HepG2 (cell line): Measurements from ENCODE around the gene APC2. TPM values are rescaled to one million over a fixed set of nuclear protein-coding genes. Genes with fewer than 3 reads are reported as not detected.

Experiments used
- ATF4 ChIP-seq, 2 experiments: fragments of 450-650 bp in 1 of 2; sonication (generic) in 1 of 2; formaldehyde crosslinking; IDR thresholded peaks; 2 replicates each; pipeline versions ENCODE4 v1.5.0 to v1.8.0; 2020 to 2022; ENCODE audit warnings: mild to moderate bottlenecking in 1 of 2, missing genetic modification reagents in 1 of 2
- GATAD1 ChIP-seq: IDR thresholded peaks from 2 replicates; pipeline ENCODE4 v1.6.1; 2016; ENCODE audit warnings: missing genetic modification reagents, missing compliant biosample characterization
- MBD4 ChIP-seq: IDR thresholded peaks from 2 replicates; pipeline ENCODE4 v1.6.1; 2012; ENCODE audit warnings: low read length, inconsistent platforms, borderline replicate concordance
- RBM39 ChIP-seq: fragments of 200-400 bp; formaldehyde crosslinking; IDR thresholded peaks from one replicate; pipeline ENCODE4 v1.6.1; 2018; ENCODE audit warnings: antibody characterized with exemption, mild to moderate bottlenecking, low read depth, low read length; ENCODE audit not compliant: poor library complexity, severe bottlenecking
- REXO4 ChIP-seq: sonication (generic); formaldehyde crosslinking; IDR thresholded peaks from 2 replicates; pipeline ENCODE4 v1.8.0; 2022; ENCODE audit warnings: missing genetic modification reagents, mild to moderate bottlenecking, borderline replicate concordance
- SAFB2 ChIP-seq: sonication (generic); formaldehyde crosslinking; IDR thresholded peaks from 2 replicates; pipeline ENCODE4 v1.5.1; 2020; ENCODE audit warnings: missing genetic modification reagents, low read depth, mild to moderate bottlenecking, borderline replicate concordance
- SPEN ChIP-seq: sonication (generic); formaldehyde crosslinking; IDR thresholded peaks from 2 replicates; pipeline ENCODE4 v1.5.1; 2020; ENCODE audit warnings: low read depth, mild to moderate bottlenecking, missing genetic modification reagents
- XRCC5 ChIP-seq: fragments of 200-400 bp; formaldehyde crosslinking; optimal IDR thresholded peaks from 2 replicates; pipeline ENCODE3; 2017; ENCODE audit warnings: mild to moderate bottlenecking, low read length
- ZFP37 ChIP-seq: sonication (generic); formaldehyde crosslinking; IDR thresholded peaks from 2 replicates; pipeline ENCODE4 v1.4.0; 2020; ENCODE audit warnings: missing genetic modification reagents, borderline replicate concordance
- ZHX2 ChIP-seq, 2 experiments: sonication (generic) in 1 of 2; formaldehyde crosslinking in 1 of 2; IDR thresholded peaks; 2 replicates each; pipeline versions ENCODE4 v1.6.1 to v1.9.0; 2014 to 2022; ENCODE audit warnings: antibody characterized with exemption in 1 of 2, borderline replicate concordance in 1 of 2, inconsistent platforms in 1 of 2, low read depth in 1 of 2, missing genetic modification reagents in 1 of 2
- ZNF160 ChIP-seq: sonication (generic); formaldehyde crosslinking; IDR thresholded peaks from 2 replicates; pipeline ENCODE4 v1.8.0; 2022; ENCODE audit warnings: mild to moderate bottlenecking, inconsistent platforms, missing genetic modification reagents
- ZNF234 ChIP-seq: sonication (generic); formaldehyde crosslinking; conservative IDR thresholded peaks from 2 replicates; pipeline ENCODE4 v1.5.1; 2020; ENCODE audit warnings: mild to moderate bottlenecking, missing genetic modification reagents
- ZNF251 ChIP-seq: sonication (generic); formaldehyde crosslinking; IDR thresholded peaks from 2 replicates; pipeline ENCODE4 v1.9.0; 2021; ENCODE audit warnings: mild to moderate bottlenecking, missing genetic modification reagents
- ZNF34 ChIP-seq: sonication (generic); formaldehyde crosslinking; IDR thresholded peaks from 2 replicates; pipeline ENCODE4 v1.4.0; 2020; ENCODE audit warnings: mild to moderate bottlenecking, missing genetic modification reagents, borderline replicate concordance
- ZNF362 ChIP-seq: sonication (generic); formaldehyde crosslinking; IDR thresholded peaks from 2 replicates; pipeline ENCODE4 v1.4.0; 2020; ENCODE audit warnings: missing genetic modification reagents, mild to moderate bottlenecking, borderline replicate concordance
- ZNF431 ChIP-seq: sonication (generic); formaldehyde crosslinking; IDR thresholded peaks from 2 replicates; pipeline ENCODE4 v1.9.0; 2022; ENCODE audit warnings: missing genetic modification reagents, low read depth, mild to moderate bottlenecking, borderline replicate concordance
- ZNF564 ChIP-seq: sonication (generic); formaldehyde crosslinking; IDR thresholded peaks from 2 replicates; pipeline ENCODE4 v1.8.1; 2023; ENCODE audit warnings: mild to moderate bottlenecking, missing genetic modification reagents
- ZNF672 ChIP-seq: sonication (generic); formaldehyde crosslinking; IDR thresholded peaks from 2 replicates; pipeline ENCODE4 v1.8.1; 2022; ENCODE audit warnings: missing genetic modification reagents
- ZNF761 ChIP-seq: sonication (generic); formaldehyde crosslinking; conservative IDR thresholded peaks from 2 replicates; pipeline ENCODE4 v1.4.0; 2020; ENCODE audit warnings: mild to moderate bottlenecking, missing genetic modification reagents
- ZNF773 ChIP-seq: sonication (generic); formaldehyde crosslinking; IDR thresholded peaks from 2 replicates; pipeline ENCODE4 v1.4.0; 2020; ENCODE audit warnings: missing genetic modification reagents, borderline replicate concordance
- ZNF883 ChIP-seq: sonication (generic); formaldehyde crosslinking; IDR thresholded peaks from 2 replicates; pipeline ENCODE4 v1.5.1; 2020; ENCODE audit warnings: mild to moderate bottlenecking, missing genetic modification reagents; ENCODE audit errors: not compliant biosample characterization
- polyA plus RNA-seq, 8 experiments: library from polyadenylated mRNA; depleted of rRNA in 3 of 8; stranded (reverse) in 7 of 8; unstranded in 1 of 8; fragments of >200 nt; fragmentation: Illumina TruSeq in 4 of 8; extraction: Trizol in 4 of 8; gene quantifications; 2 replicates each; pipeline versions ENCODE4 v1.2.1 to v1.2.3, GENCODE V29; 2011 to 2016; ENCODE audit warnings: low read depth in 4 of 8, missing spikeins in 1 of 8, mixed read lengths in 1 of 8; ENCODE audit not compliant: insufficient read depth in 1 of 8
- total RNA-seq, 5 experiments: library from RNA; depleted of rRNA; stranded (reverse); fragments of >200 nt; fragmentation: Illumina TruSeq; extraction: Trizol; gene quantifications; 2 replicates each; pipeline ENCODE4 v1.2.3, GENCODE V29; 2016; ENCODE audit warnings: low read depth in 1 of 5

The APC2 gene
- total and polyA plus RNA-seq, 2 of the 13 experiments (the other 11 are each of a cell fraction or from before 2014, with no cell fraction given) = 0.08 to 0.22 TPM

GRCh38 chr19:1445185-1445931, 4.6 kb upstream of the APC2 start (continued):
- TF ChIP-seq SAFB2 (0 out of 2 replicates have a peak, but pooled peaks have one; percentile 88), ZHX2 (IDR thresholded peaks at IDR 0.05; ENCODE audit: low read depth) (no peak), ZHX2 (CRISPR knock-in tag; IDR thresholded peaks at IDR 0.05; ENCODE audit: borderline replicate concordance) (no peak), ZNF431 (no peak; the same call in 1 of the 2 replicates), ZNF362 (CRISPR knock-in tag) (no peak), ZNF234 (CRISPR knock-in tag) (0 out of 2 replicates have a peak, but pooled peaks have one; percentile 78), ZNF251 (CRISPR knock-in tag) (no peak), RBM39 (no peak), ATF4 (CRISPR knock-in tag; IDR thresholded peaks at IDR 0.05) (0 out of 4 replicates have a peak, but pooled peaks of 1 of the 2 experiments have one; percentile 41), ZNF160 (CRISPR knock-in tag) (no peak), ZNF34 (no peak), MBD4 (no peak), SPEN (CRISPR knock-in tag) (peak; percentile 61), GATAD1 (CRISPR knock-in tag) (0 out of 2 replicates have a peak, but pooled peaks have one; percentile 19), ZNF773 (no peak), ZNF672 (CRISPR knock-in tag) (peak; percentile 72; the same call in 1 of the 2 replicates), ZNF761 (CRISPR knock-in tag) (no peak), REXO4 (CRISPR knock-in tag) (no peak), XRCC5 (peak; percentile 81), ZFP37 (no peak), ZNF564 (CRISPR knock-in tag) (0 out of 2 replicates have a peak, but pooled peaks have one; percentile 39), ZNF883 (CRISPR knock-in tag) (peak; percentile 69)
